Measurements from ENCODE around the gene LIFR. TPM values are rescaled to one million over a fixed set of nuclear protein-coding genes. Genes with fewer than 3 reads are reported as not detected.
A peak's percentile ranks its signal among the peaks of the same experiment; 100 is the strongest.
"Not testable (repeated sequence)": the region's sequence is repeated elsewhere in the genome, so short reads cannot be mapped to it uniquely, and the experiment has no call there.

Gene LIFR
- polyA plus RNA-seq, 1 of the 3 experiments (the other 2 are of a cell fraction) = 3.8 TPM

- POLR2A ChIA-PET = no interaction called here
- peak overlapping the region; percentile 13 for H3K4me2 ChIP-seq
- H3K36me3 ChIP-seq (replicated peaks in 1 of 2; ENCODE audit: control insufficient read depth in 1 of 2, insufficient read depth in 2 of 2, low read length in 1 of 2) = no peaks in the 10 kb centered on the region
- H3F3A ChIP-seq (replicated peaks; ENCODE audit: insufficient read depth) = no peaks in the 10 kb centered on the region
- no peak for DNase-seq
- CTCF ChIA-PET = interaction anchor here (1.3 to 2.9 kb wide), 2 partner anchors 34 to 160 kb away, joined by 4 to 7 read pairs; no protein-coding TSS in a partner anchor
- no peak overlapping the region for H3K27ac ChIP-seq (ENCODE audit: low read depth in 2 of 2, low read length in 1 of 2)
- H3K4me3 ChIP-seq (ENCODE audit: low read depth in 2 of 2, low read length in 1 of 2) = no peak overlapping the region
- H3K9ac ChIP-seq = no peak overlapping the region
- no peaks in the 10 kb centered on the region for H3K9me2 ChIP-seq
- H3K27me3 ChIP-seq (ENCODE audit: insufficient read depth) = no peaks in the 10 kb centered on the region
- no peaks in the 10 kb centered on the region for H3K9me3 ChIP-seq
- 76% methylated on average over 5 of the region's 5 CpGs for WGBS (ENCODE audit: low lambda C conversion rate)
- no peak for TF ChIP-seq EP300 (IDR thresholded peaks at IDR 0.05; ENCODE audit: borderline replicate concordance in 1 of 2, low read depth in 1 of 2, low read length in 1 of 2)
- 0 out of 2 replicates have a peak, but pooled peaks have one; percentile 25 for TF ChIP-seq MEF2A (IDR thresholded peaks at IDR 0.05; ENCODE audit: borderline replicate concordance, low read depth)
- no peak for TF ChIP-seq RXRA (IDR thresholded peaks at IDR 0.05; ENCODE audit: borderline replicate concordance, low read depth)
- H4K20me1 ChIP-seq (ENCODE audit: insufficient read depth) = no peaks in the 10 kb centered on the region
- peaks cover 0 to 22% of the 10 kb centered on the region in 2 experiments; a peak in 2 of 4 replicates for H3K4me1 ChIP-seq (ENCODE audit: control insufficient read depth in 1 of 2, insufficient read depth in 2 of 2, low read depth in 1 of 2, low read length in 1 of 2)
- no peak overlapping the region for H2AFZ ChIP-seq (ENCODE audit: low read depth)
- H3K79me2 ChIP-seq (ENCODE audit: insufficient read depth) = no peaks in the 10 kb centered on the region
Measured at GRCh38 chr5:38601133-38601862, 44.9 kb upstream of the LIFR start.

- no peak overlapping the region for H3K27ac ChIP-seq (ENCODE audit: low read depth in 2 of 2, low read length in 1 of 2)
- H3K9me2 ChIP-seq = no peaks in the 10 kb centered on the region
- H3K79me2 ChIP-seq (ENCODE audit: insufficient read depth) = no peaks in the 10 kb centered on the region
- TF ChIP-seq POLR2AphosphoS5 (IDR thresholded peaks at IDR 0.05; ENCODE audit: low read depth, low read length) (no peak), SIN3A (IDR thresholded peaks at IDR 0.05; ENCODE audit: borderline replicate concordance, low read depth, low read length) (no peak), EP300 (IDR thresholded peaks at IDR 0.05; ENCODE audit: borderline replicate concordance in 1 of 2, low read depth in 1 of 2, low read length in 1 of 2) (no peak), USF1 (IDR thresholded peaks at IDR 0.05; ENCODE audit: borderline replicate concordance, low read depth) (no peak), TCF12 (IDR thresholded peaks at IDR 0.05) (no peak), YY1 (IDR thresholded peaks at IDR 0.05; ENCODE audit: low read depth) (no peak), RAD21 (IDR thresholded peaks at IDR 0.05; ENCODE audit: low read length) (no peak), CHD2 (IDR thresholded peaks at IDR 0.05; ENCODE audit: low read length, partially characterized antibody) (no peak)
- no peaks in the 10 kb centered on the region for H3K36me3 ChIP-seq (replicated peaks in 1 of 2; ENCODE audit: control insufficient read depth in 1 of 2, insufficient read depth in 2 of 2, low read length in 1 of 2)
- H3K27me3 ChIP-seq (ENCODE audit: insufficient read depth) = no peaks in the 10 kb centered on the region
- ChIA-PET CTCF (interaction anchor here (1.3 to 2.9 kb wide), 2 partner anchors 35 to 159 kb away, joined by 4 to 7 read pairs; no protein-coding TSS in a partner anchor), POLR2A (no interaction called here)
- H3F3A ChIP-seq (replicated peaks; ENCODE audit: insufficient read depth) = no peaks in the 10 kb centered on the region
- no peaks in the 10 kb centered on the region for H4K20me1 ChIP-seq (ENCODE audit: insufficient read depth)
- H3K9me3 ChIP-seq = no peaks in the 10 kb centered on the region
- no peak overlapping the region for H3K9ac ChIP-seq
- H2AFZ ChIP-seq (ENCODE audit: low read depth) = no peak overlapping the region
- no peak for DNase-seq
- H3K4me2 ChIP-seq = no peak overlapping the region; the same call in 1 of the 2 replicates
- WGBS (ENCODE audit: low lambda C conversion rate) = 94% methylated on average over 3 of the region's 3 CpGs
- peaks cover 0 to 22% of the 10 kb centered on the region in 2 experiments; a peak in 2 of 4 replicates for H3K4me1 ChIP-seq (ENCODE audit: control insufficient read depth in 1 of 2, insufficient read depth in 2 of 2, low read depth in 1 of 2, low read length in 1 of 2)
- H3K4me3 ChIP-seq (ENCODE audit: low read depth in 2 of 2, low read length in 1 of 2) = no peak overlapping the region
Measured at GRCh38 chr5:38600329-38601045, 44.0 kb upstream of the LIFR start.

GRCh38 chr5:38599751-38600150, 43.3 kb upstream of the LIFR start:
- H3K9ac ChIP-seq; DNase-seq; H3K9me2 ChIP-seq; H3K27ac ChIP-seq (ENCODE audit: low read depth in 2 of 2, low read length in 1 of 2); H3K79me2 ChIP-seq (ENCODE audit: insufficient read depth); H4K20me1 ChIP-seq (ENCODE audit: insufficient read depth); H3K4me3 ChIP-seq (ENCODE audit: low read depth in 2 of 2, low read length in 1 of 2); H3K9me3 ChIP-seq; POLR2A ChIA-PET; H3K4me2 ChIP-seq; H2AFZ ChIP-seq (ENCODE audit: low read depth); H3F3A ChIP-seq (replicated peaks; ENCODE audit: insufficient read depth); H3K27me3 ChIP-seq (ENCODE audit: insufficient read depth); H3K36me3 ChIP-seq (replicated peaks in 1 of 2; ENCODE audit: control insufficient read depth in 1 of 2, insufficient read depth in 2 of 2, low read length in 1 of 2): not testable (repeated sequence)
- CTCF ChIA-PET = interaction anchor here (2.9 kb wide), 1 partner anchor 158 kb away, joined by 7 read pairs; no protein-coding TSS in a partner anchor
- H3K4me1 ChIP-seq (ENCODE audit: control insufficient read depth in 1 of 2, insufficient read depth in 2 of 2, low read depth in 1 of 2, low read length in 1 of 2) = peaks cover 0 to 22% of the 10 kb centered on the region in 2 experiments; a peak in 2 of 4 replicates

Measured in SK-N-SH (cell line).